GM12892 (cell line): Measurements from ENCODE around the gene BORCS5.

Experiments
- POLR2A ChIP-seq: IDR thresholded peaks from 2 replicates; pipeline ENCODE4 v1.6.1; 2011; ENCODE audit warnings: low read depth, low read length, control low read depth
- POLR2AphosphoS5 ChIP-seq: IDR thresholded peaks from 2 replicates; pipeline ENCODE4 v1.6.1; 2011; ENCODE audit warnings: low read depth, low read length, control low read depth
- TAF1 ChIP-seq: IDR thresholded peaks from 2 replicates; pipeline ENCODE4 v1.6.1; 2011; ENCODE audit warnings: low read depth, mild to moderate bottlenecking, control low read depth, low read length, borderline replicate concordance

DNA sequence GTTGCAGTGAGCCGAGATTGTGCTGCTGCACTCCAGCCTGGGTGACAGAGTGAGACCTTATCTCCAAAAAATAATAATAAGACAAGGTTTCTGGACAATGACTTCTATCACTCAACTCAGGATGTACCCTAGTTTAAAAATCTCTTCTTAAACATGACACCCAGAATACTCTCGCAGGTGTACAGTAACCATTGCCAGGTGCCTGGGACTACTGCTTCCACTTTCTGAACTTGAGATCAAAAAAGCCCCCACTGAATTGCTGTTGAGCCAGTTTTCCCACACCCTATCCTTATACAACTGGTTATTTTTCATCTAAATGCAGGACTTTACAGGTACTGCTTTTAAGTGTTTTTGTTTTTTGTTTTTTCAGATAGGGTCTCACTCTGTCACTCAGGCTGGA is 36.3 kb downstream of the BORCS5 start:
- no peak for TF ChIP-seq POLR2AphosphoS5
- no peak for TF ChIP-seq TAF1
- no peak for TF ChIP-seq POLR2A
